Stimulated activated effector memory CD8-positive, alpha-beta T cell treated with anti-CD3 and anti-CD28 coated beads, Interleukin-12 subunit alpha, Interleukin-12 subunit beta, amount 100 ng/mL, for 72 hours (primary cell): Measurements from ENCODE around the gene ZNF429.
"Not testable (repeated sequence)": the region's sequence is repeated elsewhere in the genome, so short reads cannot be mapped to it uniquely, and the experiment has no call there.

Experiments
- ATAC-seq: fragments of 150-1000 bp; cut with Tn5 transposase; 2 replicates; pipeline ENCODE4 v1.10.0; 2021
- DNase-seq, 2 donors: peaks; one replicate each; pipeline ENCODE4 v3.0.0; 2021 to 2022; ENCODE audit warnings: low spot score in 2 of 2
- H3K27ac Mint-ChIP-seq: one replicate; pipeline ENCODE4 v1.8.0; 2022; ENCODE audit warnings: mild to moderate bottlenecking, mixed read lengths
- H3K36me3 Mint-ChIP-seq: one replicate; pipeline ENCODE4 v1.8.0; 2022; ENCODE audit warnings: mild to moderate bottlenecking, mixed read lengths
- H3K4me1 Mint-ChIP-seq: one replicate; pipeline ENCODE4 v1.8.0; 2022; ENCODE audit warnings: mixed read lengths
- H3K4me3 Mint-ChIP-seq: one replicate; pipeline ENCODE4 v1.8.0; 2022; ENCODE audit warnings: mild to moderate bottlenecking, mixed read lengths
- H3K9me3 Mint-ChIP-seq: one replicate; pipeline ENCODE4 v1.8.0; 2022; ENCODE audit warnings: mixed read lengths

The ZNF429 gene

GRCh38 chr19:21505459-21506451 lies at the start of gene ZNF429:
Gene ZNF429, plus strand, starts transcription at chr19:21505602. Its CDS starts 170 bp downstream, at chr19:21505772.
- Mint-ChIP-seq H3K9me3 (peaks cover 3% of the 10 kb centered on the region), H3K4me3 (peak within 1 kb of the TSS; percentile 99), H3K4me1 (peaks cover 15% of the 10 kb centered on the region), H3K27ac (peak within 1 kb of the TSS; percentile 98), H3K36me3 (peaks cover 28% of the 10 kb centered on the region)
- DNase-seq (peak; percentile 69 to 89), ATAC-seq (peak; percentile 100)

GRCh38 chr19:21460686-21461085 lies 44.7 kb upstream of the ZNF429 start:
- DNase-seq (no peak), ATAC-seq (no peak)
- Mint-ChIP-seq H3K36me3 (no peaks in the 10 kb centered on the region), H3K9me3 (peaks cover 13% of the 10 kb centered on the region), H3K4me3 (no peak overlapping the region), H3K27ac (no peak overlapping the region), H3K4me1 (peaks cover 6% of the 10 kb centered on the region)

GRCh38 chr19:21462540-21462939 lies 42.9 kb upstream of the ZNF429 start:
- H3K4me3 Mint-ChIP-seq = no peak overlapping the region
- no peak overlapping the region for H3K27ac Mint-ChIP-seq
- H3K9me3 Mint-ChIP-seq = peaks cover 11% of the 10 kb centered on the region
- peaks cover 6% of the 10 kb centered on the region for H3K4me1 Mint-ChIP-seq
- no peak for ATAC-seq
- H3K36me3 Mint-ChIP-seq = no peaks in the 10 kb centered on the region
- DNase-seq = no peak

- DNase-seq = no peak
- peak overlapping the region; percentile 77 for H3K27ac Mint-ChIP-seq
- peak overlapping the region; percentile 73 for H3K4me3 Mint-ChIP-seq
- H3K36me3 Mint-ChIP-seq = no peaks in the 10 kb centered on the region
- H3K4me1 Mint-ChIP-seq = peaks cover 6% of the 10 kb centered on the region
- H3K9me3 Mint-ChIP-seq = peaks cover 7% of the 10 kb centered on the region
- ATAC-seq = peak; percentile 93
Observed at GRCh38 chr19:21463449-21464105, 41.8 kb upstream of the ZNF429 start.

- DNase-seq (no peak), ATAC-seq (no peak)
- no peak overlapping the region for H3K27ac Mint-ChIP-seq
- peaks cover 6% of the 10 kb centered on the region for H3K4me1 Mint-ChIP-seq
- no peak overlapping the region for H3K4me3 Mint-ChIP-seq
- H3K36me3 Mint-ChIP-seq = no peaks in the 10 kb centered on the region
- H3K9me3 Mint-ChIP-seq = peaks cover 2% of the 10 kb centered on the region
Observed at GRCh38 chr19:21466627-21467026, 38.8 kb upstream of the ZNF429 start.

- no peaks in the 10 kb centered on the region for H3K36me3 Mint-ChIP-seq
- H3K4me1 Mint-ChIP-seq = peaks cover under 1% of the 10 kb centered on the region
- ATAC-seq (no peak), DNase-seq (no peak)
- no peak overlapping the region for H3K4me3 Mint-ChIP-seq
- H3K9me3 Mint-ChIP-seq = peaks cover 2% of the 10 kb centered on the region
- no peak overlapping the region for H3K27ac Mint-ChIP-seq
Observed at GRCh38 chr19:21468791-21469190, 36.6 kb upstream of the ZNF429 start.

GRCh38 chr19:21472507-21472906 lies 32.9 kb upstream of the ZNF429 start:
- H3K4me1 Mint-ChIP-seq = no peaks in the 10 kb centered on the region
- H3K36me3 Mint-ChIP-seq = no peaks in the 10 kb centered on the region
- ATAC-seq (no peak), DNase-seq (no peak)
- no peak overlapping the region for H3K4me3 Mint-ChIP-seq
- no peak overlapping the region for H3K27ac Mint-ChIP-seq
- H3K9me3 Mint-ChIP-seq = no peaks in the 10 kb centered on the region

- ATAC-seq (peak; percentile 98), DNase-seq (peak; percentile 71 to 88)
- Mint-ChIP-seq H3K27ac (peak overlapping the region; percentile 6), H3K36me3 (no peaks in the 10 kb centered on the region), H3K4me1 (no peaks in the 10 kb centered on the region), H3K4me3 (peak overlapping the region; percentile 70), H3K9me3 (no peaks in the 10 kb centered on the region)
Observed at GRCh38 chr19:21474671-21475181, 30.7 kb upstream of the ZNF429 start.

GRCh38 chr19:21482361-21482760 lies 23.0 kb upstream of the ZNF429 start:
- not testable (repeated sequence) for H3K27ac Mint-ChIP-seq, H3K4me1 Mint-ChIP-seq, DNase-seq, H3K36me3 Mint-ChIP-seq, H3K9me3 Mint-ChIP-seq, ATAC-seq
- H3K4me3 Mint-ChIP-seq = peak overlapping the region; percentile 48

- no peaks in the 10 kb centered on the region for H3K9me3 Mint-ChIP-seq
- ATAC-seq (peak; percentile 93), DNase-seq (peak; percentile 47 to 76)
- no peak overlapping the region for H3K27ac Mint-ChIP-seq
- peaks cover 8% of the 10 kb centered on the region for H3K4me1 Mint-ChIP-seq
- H3K36me3 Mint-ChIP-seq = peaks cover 6% of the 10 kb centered on the region
- H3K4me3 Mint-ChIP-seq = peak overlapping the region; percentile 48
Observed at GRCh38 chr19:21482863-21483276, 22.5 kb upstream of the ZNF429 start.

- Mint-ChIP-seq H3K36me3 (peaks cover 6% of the 10 kb centered on the region), H3K27ac (no peak overlapping the region), H3K4me1 (peaks cover 8% of the 10 kb centered on the region), H3K4me3 (peak overlapping the region; percentile 48), H3K9me3 (no peaks in the 10 kb centered on the region)
- DNase-seq (peak; percentile 62 to 86), ATAC-seq (peak; percentile 67)
Observed at GRCh38 chr19:21483589-21484170, 21.7 kb upstream of the ZNF429 start.

- Mint-ChIP-seq H3K36me3 (peaks cover 6% of the 10 kb centered on the region), H3K4me1 (peaks cover 8% of the 10 kb centered on the region), H3K4me3 (peak overlapping the region; percentile 48), H3K27ac (no peak overlapping the region), H3K9me3 (no peaks in the 10 kb centered on the region)
- no peak for ATAC-seq
- DNase-seq = no peak
Observed at GRCh38 chr19:21484631-21485030, 20.8 kb upstream of the ZNF429 start.

GRCh38 chr19:21485926-21486325 lies 19.5 kb upstream of the ZNF429 start:
- H3K27ac Mint-ChIP-seq = no peak overlapping the region
- peaks cover 8% of the 10 kb centered on the region for H3K4me1 Mint-ChIP-seq
- DNase-seq (no peak), ATAC-seq (no peak)
- H3K36me3 Mint-ChIP-seq = peaks cover 6% of the 10 kb centered on the region
- H3K4me3 Mint-ChIP-seq = no peak overlapping the region
- no peaks in the 10 kb centered on the region for H3K9me3 Mint-ChIP-seq

GRCh38 chr19:21487969-21488368 lies 17.4 kb upstream of the ZNF429 start:
- Mint-ChIP-seq H3K36me3 (peaks cover under 1% of the 10 kb centered on the region), H3K4me3 (no peak overlapping the region), H3K4me1 (peaks cover 8% of the 10 kb centered on the region), H3K27ac (no peak overlapping the region), H3K9me3 (no peaks in the 10 kb centered on the region)
- ATAC-seq = peak; percentile 61
- no peak for DNase-seq

- no peaks in the 10 kb centered on the region for H3K4me1 Mint-ChIP-seq
- no peak for DNase-seq
- no peaks in the 10 kb centered on the region for H3K9me3 Mint-ChIP-seq
- no peak overlapping the region for H3K27ac Mint-ChIP-seq
- H3K36me3 Mint-ChIP-seq = no peaks in the 10 kb centered on the region
- no peak overlapping the region for H3K4me3 Mint-ChIP-seq
- no peak for ATAC-seq
Observed at GRCh38 chr19:21491146-21491545, 14.3 kb upstream of the ZNF429 start.
